ENCODE measurements around the gene PLCL1. TPM values are rescaled to one million over a fixed set of nuclear protein-coding genes. Genes with fewer than 3 reads are reported as not detected.

The PLCL1 gene
- total and polyA plus RNA-seq, 2 donors (not counting 3 experiments of a cell fraction or from before 2014, with no cell fraction given) = 0.79 to 3.4 TPM

- Histone ChIP-seq H3K4me3 (replicated peaks in 1 of 3; ENCODE audit: insufficient read depth in 1 of 3, low read depth in 1 of 3, low read length in 3 of 3) (no peak overlapping the region), H4K20me1 (replicated peaks; ENCODE audit: control insufficient read depth, extremely low read depth, insufficient read depth, low read length) (no peaks in the 10 kb centered on the region), H3K79me2 (ENCODE audit: control insufficient read depth, insufficient read depth, low read length) (no peaks in the 10 kb centered on the region), H3K36me3 (ENCODE audit: control insufficient read depth in 2 of 2, extremely low read depth in 1 of 2, insufficient read depth in 2 of 2, low read length in 2 of 2) (no peaks in the 10 kb centered on the region), H3K27ac (ENCODE audit: insufficient read depth, low read depth, low read length) (no peak overlapping the region), H3K9ac (replicated peaks; ENCODE audit: extremely low read depth, insufficient read depth, low read length) (no peak overlapping the region), H3K4me1 (ENCODE audit: control insufficient read depth, extremely low read depth, insufficient read depth, low read length) (no peaks in the 10 kb centered on the region), H2AFZ (ENCODE audit: low read depth, low read length) (no peak overlapping the region), H3K9me1 (replicated peaks; ENCODE audit: control insufficient read depth, extremely low read depth, insufficient read depth, low read length) (no peaks in the 10 kb centered on the region), H3K27me3 (ENCODE audit: control insufficient read depth in 2 of 2, insufficient read depth in 2 of 2, low read length in 2 of 2) (no peaks in the 10 kb centered on the region), H3K4me2 (ENCODE audit: insufficient read depth, low read length) (no peak overlapping the region), H3K9me3 (replicated peaks; ENCODE audit: control insufficient read depth, insufficient read depth, low read length) (no peaks in the 10 kb centered on the region)
- DNase-seq (ENCODE audit: low read depth, low spot score) (no peak), FAIRE-seq (no peak)
- dilution Hi-C loops (cut with MboI; ENCODE audit: extremely low pct_ligation_motif_present, low sequenced_read_pairs) (no loop called here), intact Hi-C loops (cut with micrococcal nuclease) (no loop called here)
- ChIA-PET POLR2A (no interaction called here), CTCF (interaction anchor here (0.7 to 1.1 kb wide), 2 partner anchors 14 to 21 kb away, joined by 3 read pairs; no protein-coding TSS in a partner anchor)
- BruUV-seq (replicated peaks) = no TSS peak
- TF ChIP-seq POLR2AphosphoS5 (IDR thresholded peaks at IDR 0.05; ENCODE audit: insufficient read depth, low read depth, low read length) (no peak), EZH2 (IDR thresholded peaks at IDR 0.05; ENCODE audit: borderline replicate concordance, low read depth, low read length, severe bottlenecking) (no peak), MAX (IDR thresholded peaks at IDR 0.05; ENCODE audit: insufficient read depth, insufficient read length) (no peak), FOS (IDR thresholded peaks at IDR 0.05; ENCODE audit: borderline replicate concordance, insufficient read depth, low read length) (no peak), JUN (IDR thresholded peaks at IDR 0.05; ENCODE audit: borderline replicate concordance, insufficient read depth, insufficient read length, low read depth) (no peak), CTCF (IDR thresholded peaks at IDR 0.05; ENCODE audit: extremely low read depth in 1 of 2, insufficient read depth in 1 of 2, low read depth in 1 of 2, low read length in 2 of 2) (no peak), MYC (IDR thresholded peaks at IDR 0.05; ENCODE audit: low read depth, low read length) (no peak), POLR2A (IDR thresholded peaks at IDR 0.05; ENCODE audit: low read depth, low read length) (no peak), GATA2 (IDR thresholded peaks at IDR 0.05; ENCODE audit: insufficient read depth, insufficient read length, low read depth, low read length) (no peak)
Measured at GRCh38 chr2:197960786-197961185, 156.4 kb downstream of the PLCL1 start.
